AG04450 (cell line): ENCODE data around the gene ZNF816. TPM values are rescaled to one million over a fixed set of nuclear protein-coding genes. Genes with fewer than 3 reads are reported as not detected.
A peak's percentile ranks its signal among the peaks of the same experiment; 100 is the strongest.

Source experiments
- CTCF ChIA-PET: fragments of 300-600, 350-600 bp; formaldehyde crosslinking; extraction: SDS; loops from one replicate; lab custom pipeline; 2022; ENCODE audit warnings: antibody characterized with exemption, inconsistent platforms; lab: Charles Lee
- POLR2A ChIA-PET: fragments of 350-600 bp; formaldehyde crosslinking; extraction: SDS; loops from one replicate; lab custom pipeline; 2021; ENCODE audit warnings: antibody characterized with exemption, inconsistent platforms; lab: Yijun Ruan, JAX
- DNase-seq: peaks from one replicate; pipeline ENCODE4 v3.0.0-alpha.2; 2011; ENCODE audit warnings: low read depth, low spot score
- H3K27ac ChIP-seq: one replicate; pipeline ENCODE4 v1.5.1; 2012; ENCODE audit warnings: low read depth, low read length, control low read depth
- H3K27me3 ChIP-seq: one replicate; pipeline ENCODE4 v1.6.0; 2012; ENCODE audit warnings: low read length; ENCODE audit not compliant: control insufficient read depth, insufficient read depth
- H3K4me3 ChIP-seq: 2 replicates; pipeline ENCODE4 v1.5.1; 2011; ENCODE audit warnings: mild to moderate bottlenecking, low read depth, low read length, control low read depth
- H3K9me3 ChIP-seq: 2 replicates; pipeline ENCODE4 v1.5.1; 2012; ENCODE audit warnings: low read length; ENCODE audit not compliant: control insufficient read depth, insufficient read depth
- polyA plus RNA-seq: library from polyadenylated mRNA; depleted of rRNA; stranded (reverse); fragments of >200 nt; gene quantifications from 2 replicates; pipeline ENCODE4 v1.2.3, GENCODE V29; 2011
- TF ChIP-seq, protein P1 (sequence below): IDR thresholded peaks from 2 replicates; pipeline ENCODE4 v1.5.1; 2011; ENCODE audit warnings: low read depth, low read length, control low read depth, inconsistent platforms

ZNF816 gene
- polyA plus RNA-seq, 1 experiment: 6.3 TPM

DNA sequence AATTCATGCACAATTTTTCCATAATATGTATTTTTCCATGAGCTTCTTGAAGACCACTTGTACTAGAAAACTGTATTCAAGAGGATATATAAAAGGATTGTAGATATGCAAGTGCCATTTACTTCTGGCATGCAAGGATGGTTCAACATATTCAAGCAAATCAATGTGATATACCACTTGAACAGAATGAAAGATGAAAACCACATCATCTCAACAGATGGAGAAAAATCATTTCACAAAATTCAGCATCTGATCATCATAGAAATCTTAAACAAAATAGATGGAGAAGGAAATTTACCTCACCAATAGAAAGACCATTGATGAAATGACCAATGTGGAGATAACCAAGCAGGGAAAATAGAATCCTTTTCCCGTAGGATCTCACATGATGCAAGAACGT is 5.1 kb upstream of the ZNF816 start:
- ChIA-PET CTCF (no interaction called here), POLR2A (no interaction called here)
- TF ChIP-seq, protein P1, sequence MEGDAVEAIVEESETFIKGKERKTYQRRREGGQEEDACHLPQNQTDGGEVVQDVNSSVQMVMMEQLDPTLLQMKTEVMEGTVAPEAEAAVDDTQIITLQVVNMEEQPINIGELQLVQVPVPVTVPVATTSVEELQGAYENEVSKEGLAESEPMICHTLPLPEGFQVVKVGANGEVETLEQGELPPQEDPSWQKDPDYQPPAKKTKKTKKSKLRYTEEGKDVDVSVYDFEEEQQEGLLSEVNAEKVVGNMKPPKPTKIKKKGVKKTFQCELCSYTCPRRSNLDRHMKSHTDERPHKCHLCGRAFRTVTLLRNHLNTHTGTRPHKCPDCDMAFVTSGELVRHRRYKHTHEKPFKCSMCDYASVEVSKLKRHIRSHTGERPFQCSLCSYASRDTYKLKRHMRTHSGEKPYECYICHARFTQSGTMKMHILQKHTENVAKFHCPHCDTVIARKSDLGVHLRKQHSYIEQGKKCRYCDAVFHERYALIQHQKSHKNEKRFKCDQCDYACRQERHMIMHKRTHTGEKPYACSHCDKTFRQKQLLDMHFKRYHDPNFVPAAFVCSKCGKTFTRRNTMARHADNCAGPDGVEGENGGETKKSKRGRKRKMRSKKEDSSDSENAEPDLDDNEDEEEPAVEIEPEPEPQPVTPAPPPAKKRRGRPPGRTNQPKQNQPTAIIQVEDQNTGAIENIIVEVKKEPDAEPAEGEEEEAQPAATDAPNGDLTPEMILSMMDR: no peak
- H3K27ac ChIP-seq: no peak overlapping the region
- H3K4me3 ChIP-seq: no peak overlapping the region
- H3K9me3 ChIP-seq: peaks cover 10% of the 10 kb centered on the region
- no peaks in the 10 kb centered on the region for H3K27me3 ChIP-seq
- no peak for DNase-seq

DNA sequence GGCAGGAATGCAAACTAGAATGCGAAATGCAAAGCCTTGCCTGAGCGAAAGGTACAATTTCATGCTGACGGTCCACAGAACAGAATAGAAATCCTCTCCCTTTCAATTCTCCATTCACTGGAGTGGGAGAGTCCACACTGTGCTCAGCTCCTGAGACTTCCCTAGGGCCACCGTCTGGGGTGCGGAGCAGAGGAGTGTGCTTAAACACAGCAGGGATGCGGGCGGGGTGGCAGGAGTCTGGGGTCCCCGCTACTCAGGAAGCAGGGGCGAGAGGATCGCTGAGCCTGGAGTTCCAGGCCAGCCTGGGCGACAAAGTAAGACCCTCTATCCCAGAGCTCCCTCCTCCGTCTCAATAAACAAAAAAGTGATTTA is 552 bp upstream of the ZNF816 start:
- peak overlapping the region; percentile 77 for H3K4me3 ChIP-seq
- H3K9me3 ChIP-seq: peaks cover 32% of the 10 kb centered on the region
- no peaks in the 10 kb centered on the region for H3K27me3 ChIP-seq
- POLR2A ChIA-PET: interaction anchor here (0.6 to 1.0 kb wide), 2 partner anchors 103 to 619 kb away, joined by 3 read pairs; no protein-coding TSS in a partner anchor
- TF ChIP-seq, protein P1: no peak
- DNase-seq: no peak
- peak overlapping the region; percentile 65 for H3K27ac ChIP-seq
- CTCF ChIA-PET: interaction anchor here (1.8 kb wide), 1 partner anchor 31 kb away, joined by 7 read pairs; no protein-coding TSS in a partner anchor

GRCh38 chr19:52961981-52962380 is 700 bp downstream of the ZNF816 start:
- no peak for DNase-seq
- TF ChIP-seq, protein P1: no peak
- peak overlapping the region; percentile 85 for H3K27ac ChIP-seq
- ChIA-PET POLR2A (interaction anchor here (0.6 kb wide), 1 partner anchor 9 kb away, joined by 4 read pairs; no protein-coding TSS in a partner anchor), CTCF (no interaction called here)
- peaks cover 40% of the 10 kb centered on the region for H3K9me3 ChIP-seq
- peak overlapping the region; percentile 77 for H3K4me3 ChIP-seq
- no peaks in the 10 kb centered on the region for H3K27me3 ChIP-seq

DNA sequence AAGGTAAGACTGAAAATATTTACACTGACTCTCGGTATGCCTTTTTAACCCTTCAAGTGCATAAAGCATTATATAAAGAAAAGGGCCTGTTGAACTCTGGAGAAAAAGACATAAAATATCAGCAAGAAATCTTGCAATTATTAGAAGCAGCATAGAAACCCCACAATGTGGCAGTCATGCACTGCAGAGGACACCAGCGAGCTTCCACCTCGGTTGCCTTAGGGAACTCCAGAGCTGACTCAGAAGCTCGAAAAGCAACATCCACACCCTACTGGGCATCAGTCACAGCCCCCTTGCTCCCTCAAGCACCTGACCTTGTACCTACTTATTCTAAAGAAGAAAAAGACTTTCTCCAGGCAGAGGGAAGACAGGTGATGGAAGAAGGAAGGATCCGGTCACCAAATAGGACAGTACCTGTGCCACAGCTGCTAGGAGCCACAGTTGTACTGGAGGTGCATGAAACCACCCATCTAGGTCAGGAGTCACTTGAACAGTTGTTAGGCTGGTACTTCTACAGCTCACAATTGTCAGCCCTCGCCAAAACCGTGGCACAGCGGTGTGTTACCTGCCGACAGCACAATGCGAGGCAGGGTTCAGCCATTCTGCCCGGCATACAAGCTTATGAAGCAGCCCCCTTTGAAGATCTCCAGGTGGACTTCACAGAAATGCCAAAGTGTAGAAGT is 2.9 kb downstream of the ZNF816 start:
- POLR2A ChIA-PET: no interaction called here
- no peak for DNase-seq
- TF ChIP-seq, protein P1: no peak
- Histone ChIP-seq H3K9me3 (peaks cover 48% of the 10 kb centered on the region), H3K27me3 (no peaks in the 10 kb centered on the region), H3K4me3 (no peak overlapping the region), H3K27ac (no peak overlapping the region)
- CTCF ChIA-PET: no interaction called here

- H3K27ac ChIP-seq: no peak overlapping the region
- CTCF ChIA-PET: no interaction called here
- POLR2A ChIA-PET: no interaction called here
Measured at GRCh38 chr19:52957591-52957990, 5.1 kb downstream of the ZNF816 start.

More at GRCh38 chr19:52957591-52957990, 5.1 kb downstream of the ZNF816 start:
- H3K9me3 ChIP-seq: peaks cover 63% of the 10 kb centered on the region
- H3K27me3 ChIP-seq: no peaks in the 10 kb centered on the region
- no peak for DNase-seq
- TF ChIP-seq, protein P1: no peak
- H3K4me3 ChIP-seq: no peak overlapping the region
